Measurements from ENCODE around the gene MAPK8.
A peak's percentile ranks its signal among the peaks of the same experiment; 100 is the strongest.

MAPK8 gene

DNA sequence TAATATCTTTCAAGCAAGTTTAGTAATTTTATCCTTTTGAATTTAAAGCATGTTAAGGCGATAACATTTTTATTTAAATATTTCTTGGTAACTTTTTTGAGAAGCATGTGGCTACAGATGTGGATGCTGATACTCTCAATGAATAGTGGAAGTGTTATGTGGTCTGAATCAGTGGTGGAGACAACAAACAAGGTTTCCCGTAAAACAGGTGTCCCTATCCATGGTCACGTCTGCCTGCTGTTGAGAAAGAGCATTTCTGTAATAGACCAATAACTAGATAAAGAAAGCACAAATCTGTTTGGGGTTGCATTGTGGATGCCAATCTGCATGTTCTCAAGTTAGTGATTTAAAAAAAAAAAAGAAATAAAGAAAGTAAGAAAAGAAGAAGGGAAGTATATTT lies 13.9 kb upstream of the MAPK8 start:
- DNase-seq (ENCODE audit: low read depth in 2 of 2) = no peak

DNA sequence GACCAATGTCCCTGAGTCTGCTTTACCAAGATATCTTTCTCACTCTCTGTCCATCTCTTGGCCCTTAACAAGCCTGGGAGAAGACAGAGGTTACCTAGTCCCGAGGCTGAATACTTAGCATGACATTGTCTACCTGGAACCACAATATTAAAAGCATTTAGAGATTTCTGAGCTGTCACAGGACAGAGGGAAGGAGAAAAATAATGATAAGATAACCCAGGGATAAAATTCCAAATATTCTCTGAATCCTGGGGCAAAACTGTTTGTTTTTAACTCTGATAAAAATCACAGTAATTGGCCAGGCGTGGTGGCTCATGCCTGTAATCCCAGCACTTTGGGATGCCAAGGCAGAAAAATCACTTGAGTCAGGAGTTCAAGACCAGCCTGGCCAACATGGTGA lies 12.0 kb upstream of the MAPK8 start:
- no peak for DNase-seq (ENCODE audit: low read depth in 2 of 2)

DNA sequence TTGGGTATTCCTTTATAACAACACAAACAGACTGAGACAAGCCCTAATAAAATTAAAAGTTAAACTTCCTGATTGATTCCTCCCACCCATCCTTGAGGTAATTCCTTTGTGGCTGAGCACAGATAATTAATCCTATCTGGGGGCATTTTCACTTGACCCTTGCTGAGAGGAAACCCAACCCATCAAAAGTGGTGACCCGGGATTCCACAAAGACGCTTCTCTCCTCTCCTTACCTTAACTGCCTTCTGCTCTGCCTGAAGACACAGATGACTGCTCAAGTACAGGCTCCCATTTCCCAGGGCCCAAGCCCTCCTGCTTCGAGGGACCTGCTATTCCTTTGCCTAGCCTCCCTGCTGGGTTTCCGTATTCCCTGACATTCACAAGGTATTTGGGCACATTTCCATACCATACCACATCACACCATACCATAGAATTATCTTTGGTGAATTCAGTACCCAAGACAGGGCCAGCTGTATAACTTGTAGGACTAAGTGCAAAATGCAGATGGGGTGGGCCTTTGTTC lies 9.8 kb upstream of the MAPK8 start:
- no peak for DNase-seq (ENCODE audit: low read depth in 2 of 2)

DNA sequence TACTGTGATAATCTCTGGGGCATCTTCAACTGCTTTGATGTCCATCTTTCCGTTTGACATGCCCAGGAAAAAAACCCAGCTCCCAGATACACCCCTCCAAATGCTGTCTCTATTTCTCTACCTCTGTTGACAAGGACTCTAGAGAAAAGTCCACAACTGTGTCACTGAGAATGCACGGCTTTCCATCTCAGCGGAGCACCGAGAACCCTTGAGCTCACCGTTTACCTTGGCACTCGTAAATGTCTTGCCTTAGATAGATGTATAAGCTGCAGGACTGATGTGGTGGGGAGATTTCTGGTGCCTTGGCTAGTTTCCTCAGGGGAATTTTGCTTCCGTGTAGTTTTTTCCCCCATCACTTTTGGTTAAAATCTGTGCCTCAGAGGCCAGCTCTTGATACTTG lies 7.4 kb upstream of the MAPK8 start:
- DNase-seq (ENCODE audit: low read depth in 2 of 2) = no peak

DNA sequence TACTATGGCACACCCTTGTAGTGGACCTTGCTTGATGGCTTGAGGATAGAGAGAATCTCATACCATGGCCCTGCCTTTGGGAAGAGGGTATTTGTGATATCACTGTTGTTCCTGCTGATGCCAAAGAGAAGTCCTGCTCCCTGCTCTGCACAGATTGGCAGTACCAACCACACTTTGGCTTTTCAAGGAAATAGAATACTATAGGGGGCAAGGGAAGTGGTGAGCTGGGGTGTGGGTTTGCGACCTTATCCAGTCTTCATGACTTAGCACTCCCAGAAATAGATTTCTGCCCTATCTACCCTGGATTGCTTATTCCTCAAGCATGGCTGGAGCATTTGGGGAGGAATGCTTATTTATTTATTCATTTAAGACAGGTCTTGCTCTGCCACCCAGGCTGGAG lies 6.8 kb upstream of the MAPK8 start:
- DNase-seq (ENCODE audit: low read depth in 2 of 2) = no peak

DNA sequence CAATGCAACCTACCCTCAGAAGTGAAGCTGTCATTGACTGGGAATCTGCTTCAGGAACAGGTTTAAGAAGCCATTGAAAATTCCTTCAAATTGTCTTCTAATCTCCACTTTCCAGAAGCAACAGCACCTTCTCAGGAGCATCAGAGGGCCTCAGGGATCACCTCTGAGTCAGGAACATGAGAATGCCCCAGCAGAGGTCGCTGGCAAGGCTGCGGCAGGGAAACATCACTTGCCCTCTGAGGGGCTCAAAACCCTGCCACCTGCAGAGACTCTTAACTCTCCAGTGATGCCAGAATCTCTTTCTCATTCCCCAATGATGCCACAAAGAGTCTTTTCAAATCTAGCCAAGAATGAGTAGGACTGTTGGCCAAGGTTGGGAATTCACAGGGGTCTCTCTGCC lies 5.9 kb upstream of the MAPK8 start:
- DNase-seq (ENCODE audit: low read depth in 2 of 2) = no peak

DNA sequence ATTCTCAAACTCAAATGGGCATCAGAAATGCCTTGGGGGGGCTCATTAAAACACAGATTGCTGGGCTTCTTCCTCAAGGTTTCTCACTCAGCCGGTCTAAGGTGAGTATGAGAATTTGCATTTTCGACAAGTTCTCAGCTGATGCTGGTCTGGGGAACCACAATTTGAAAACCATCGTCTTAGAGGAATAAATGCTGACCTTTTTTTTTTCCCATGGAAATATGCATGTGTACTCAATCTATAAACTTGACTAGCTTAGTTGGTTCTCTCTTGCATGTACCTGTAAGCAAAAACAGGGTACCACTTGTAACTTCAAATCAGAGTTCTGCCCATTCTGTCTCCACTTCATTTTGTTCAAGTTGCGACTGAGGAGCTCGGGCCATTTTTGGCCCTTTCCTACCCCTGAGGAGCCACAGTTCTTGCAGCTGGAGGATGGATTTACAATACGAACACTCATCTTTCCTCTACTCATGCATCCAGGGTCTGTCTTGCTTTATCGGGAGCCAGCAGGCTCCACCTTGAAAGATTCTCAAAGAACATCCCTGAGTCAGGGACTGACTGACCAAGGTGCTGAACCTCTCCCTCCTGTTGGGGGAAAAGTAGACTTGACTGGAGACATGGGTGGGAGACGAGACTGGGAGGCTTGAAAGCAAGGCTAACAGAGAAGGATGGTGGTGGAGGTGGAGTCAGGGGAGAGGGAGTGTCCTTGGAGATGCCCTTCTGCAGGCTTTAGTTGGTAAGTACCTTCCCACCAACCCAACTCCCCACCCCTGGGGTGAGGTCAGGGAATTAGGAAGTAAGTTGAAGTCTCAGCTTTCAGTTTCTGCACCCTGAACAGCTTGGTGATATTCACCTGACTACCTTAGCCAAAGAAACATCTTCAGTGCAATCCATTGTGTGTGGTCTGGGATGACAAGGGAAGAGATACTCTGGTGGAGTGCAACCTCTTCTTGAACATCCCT lies 3.7 kb upstream of the MAPK8 start:
- no peak for DNase-seq (ENCODE audit: low read depth in 2 of 2)

DNA sequence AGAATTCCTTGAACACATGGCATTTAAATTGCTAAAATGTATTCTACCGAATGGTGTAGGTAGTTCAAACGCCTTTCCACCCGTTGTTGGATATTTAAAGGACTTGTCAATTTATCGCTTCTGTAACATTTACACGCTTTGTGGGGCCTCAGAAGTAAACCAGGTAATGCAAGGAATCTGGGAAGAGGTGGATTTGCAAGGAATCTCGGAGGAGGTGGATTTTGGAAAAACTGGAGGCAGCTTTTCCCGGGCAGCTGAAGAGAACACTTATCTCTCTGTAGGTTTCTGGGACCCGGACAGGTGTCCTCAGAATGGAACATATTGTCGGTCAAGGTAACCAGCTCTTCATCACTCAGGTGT lies 592 bp upstream of the MAPK8 start:
- no peak for DNase-seq (ENCODE audit: low read depth in 2 of 2)

DNA sequence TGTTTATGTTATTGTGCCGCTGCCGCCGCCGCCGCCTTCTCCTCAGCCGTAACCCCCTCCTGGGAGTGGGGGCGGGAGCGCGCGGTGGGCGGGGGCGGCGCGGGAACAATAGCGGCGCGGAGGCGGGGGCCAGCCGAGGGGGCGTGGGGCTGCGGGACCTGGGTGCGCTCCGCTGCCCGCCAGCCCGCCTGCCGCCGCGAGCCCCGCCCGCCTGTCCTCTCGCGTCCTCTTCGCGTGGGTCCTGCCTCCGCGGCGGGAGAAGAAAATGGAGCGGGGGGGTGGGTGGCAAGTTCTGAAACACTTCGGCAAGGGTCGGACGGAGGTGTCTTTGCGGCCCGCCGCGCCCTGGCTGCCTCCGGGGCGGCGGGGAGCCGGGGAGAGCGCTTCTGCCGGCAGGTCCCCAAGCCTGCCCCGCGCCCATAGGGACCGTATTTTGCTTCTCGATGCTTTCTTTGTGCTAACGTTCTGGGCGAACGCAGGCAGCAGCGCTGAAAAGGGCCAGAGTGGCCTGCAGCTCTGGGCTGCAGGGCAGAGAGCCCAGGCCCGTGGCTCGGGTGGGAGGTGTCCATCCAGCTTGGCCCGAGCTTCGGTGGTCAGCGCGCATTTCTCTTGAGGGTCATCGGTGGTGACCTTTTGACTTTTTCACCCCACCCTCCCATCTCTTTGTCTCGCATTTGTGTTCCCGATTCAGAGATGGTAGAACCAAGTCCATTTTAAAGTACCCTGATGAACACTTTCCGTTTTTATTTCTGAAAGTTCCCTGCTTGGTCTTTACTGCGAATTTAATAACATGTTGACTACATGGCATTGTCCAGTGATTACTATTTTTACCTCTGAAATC lies 613 bp downstream of the MAPK8 start:
- DNase-seq (ENCODE audit: low read depth in 2 of 2) = peak; percentile 41 to 52

DNA sequence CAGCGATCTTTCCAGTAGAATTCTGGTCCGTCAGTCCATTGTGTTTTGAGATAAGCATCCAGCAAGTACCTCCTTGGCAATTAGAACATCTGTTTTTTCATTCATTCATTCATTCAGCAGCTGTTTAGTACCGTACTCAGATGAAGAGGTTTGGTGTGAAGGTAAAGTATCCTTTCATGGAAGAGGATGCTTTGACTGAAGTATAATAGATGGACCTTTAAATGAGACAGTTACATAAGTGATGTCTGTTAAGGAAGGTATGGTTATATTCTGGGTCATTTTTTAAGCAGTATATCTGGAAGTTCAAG lies 1.2 kb downstream of the MAPK8 start:
- DNase-seq (ENCODE audit: low read depth in 2 of 2) = no peak

DNA sequence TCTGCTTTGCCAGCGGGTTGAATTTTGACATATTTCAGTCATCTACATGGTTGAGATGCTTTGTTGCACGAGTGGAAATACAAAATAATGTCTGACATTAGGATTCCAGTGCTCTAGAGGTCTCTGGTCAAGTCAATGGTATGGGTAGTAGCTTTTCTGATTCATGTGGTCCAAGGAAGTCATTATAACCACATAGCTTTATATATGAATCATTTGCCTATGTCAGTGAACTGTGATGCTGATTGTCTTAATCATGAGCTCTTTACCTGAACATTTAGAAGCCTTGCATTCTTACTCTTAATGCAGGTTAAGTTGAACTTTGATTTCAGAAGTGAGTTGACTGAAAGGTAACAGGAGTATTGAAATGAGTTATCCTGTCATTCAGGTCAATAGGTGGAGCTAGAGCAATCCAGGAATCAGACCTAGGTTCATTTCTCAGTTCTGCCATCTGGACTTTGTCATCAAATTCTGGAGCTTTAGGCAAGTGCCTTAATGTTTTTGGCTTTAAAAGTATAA lies 3.3 kb downstream of the MAPK8 start:
- no peak for DNase-seq (ENCODE audit: low read depth in 2 of 2)

DNA sequence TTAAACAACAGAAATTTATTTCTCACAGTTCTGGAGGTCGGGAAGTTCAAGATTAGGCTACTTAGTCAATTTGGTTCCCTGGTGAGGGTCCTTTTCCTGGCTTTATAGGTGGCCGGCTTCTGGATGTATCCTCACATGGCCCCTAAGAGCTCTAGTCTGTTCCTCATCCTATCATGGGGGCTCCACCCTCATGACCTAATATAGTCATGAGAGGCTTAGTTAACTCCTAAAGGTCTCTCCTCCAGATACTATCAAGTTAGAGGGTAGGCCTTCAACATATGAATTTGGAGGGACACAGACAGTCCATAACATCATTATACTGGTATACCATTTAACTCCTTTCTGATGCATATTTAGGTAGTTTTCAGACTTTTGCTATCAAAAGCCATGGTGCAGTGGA lies 7.6 kb downstream of the MAPK8 start:
- DNase-seq (ENCODE audit: low read depth in 2 of 2) = no peak

DNA sequence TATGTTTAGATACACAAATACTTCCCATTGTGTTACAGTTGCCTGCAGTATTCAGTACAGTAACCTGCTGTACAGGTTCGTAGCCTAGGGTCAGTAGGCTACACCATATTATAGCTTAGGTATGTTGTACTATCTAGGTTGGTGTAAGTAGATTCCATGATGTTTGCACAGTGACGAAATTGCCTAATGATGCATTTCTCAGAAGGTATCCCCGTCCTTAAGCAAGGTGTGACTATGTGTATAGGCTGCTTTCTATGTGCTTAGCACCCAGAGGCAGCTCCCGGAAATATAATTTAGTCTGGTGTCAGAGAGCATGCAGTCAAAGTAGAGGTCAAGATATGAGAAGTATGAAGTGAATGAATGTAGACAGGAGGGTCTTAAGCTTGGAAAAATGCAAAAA lies 9.8 kb downstream of the MAPK8 start:
- no peak for DNase-seq (ENCODE audit: low read depth in 2 of 2)

DNA sequence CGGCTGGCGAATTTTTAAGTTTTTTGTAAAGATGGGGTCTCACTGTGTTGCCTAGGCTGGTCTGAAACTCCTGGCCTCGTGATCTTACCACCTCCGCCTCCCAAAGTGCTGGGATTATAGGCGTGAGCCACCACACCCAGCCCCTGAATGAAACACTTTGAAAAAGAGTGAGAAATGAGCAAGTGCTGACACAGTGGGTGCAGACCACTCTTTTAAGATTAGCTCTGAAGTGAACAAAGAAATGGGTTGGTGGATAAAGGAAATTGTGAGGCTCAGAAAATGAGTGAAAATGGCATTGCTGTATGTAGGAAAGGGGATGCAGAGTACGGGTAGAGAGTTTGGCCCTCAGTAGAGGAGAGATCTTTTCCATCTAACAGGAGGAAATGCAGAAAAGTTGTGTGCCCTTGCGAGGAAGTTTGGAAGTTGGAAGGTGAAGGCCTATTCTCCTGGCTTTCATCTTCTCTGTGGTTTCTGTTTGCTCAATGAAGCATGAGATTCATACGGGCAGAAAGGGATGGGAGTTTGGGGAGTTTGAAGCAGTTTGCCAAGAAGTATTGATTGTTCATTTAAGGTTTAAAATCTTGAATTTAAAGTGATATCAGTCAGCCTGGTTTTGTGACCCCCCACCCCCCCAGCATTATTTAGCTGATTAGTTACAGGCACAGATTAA lies 11.0 kb downstream of the MAPK8 start:
- DNase-seq (ENCODE audit: low read depth in 2 of 2) = no peak

DNA sequence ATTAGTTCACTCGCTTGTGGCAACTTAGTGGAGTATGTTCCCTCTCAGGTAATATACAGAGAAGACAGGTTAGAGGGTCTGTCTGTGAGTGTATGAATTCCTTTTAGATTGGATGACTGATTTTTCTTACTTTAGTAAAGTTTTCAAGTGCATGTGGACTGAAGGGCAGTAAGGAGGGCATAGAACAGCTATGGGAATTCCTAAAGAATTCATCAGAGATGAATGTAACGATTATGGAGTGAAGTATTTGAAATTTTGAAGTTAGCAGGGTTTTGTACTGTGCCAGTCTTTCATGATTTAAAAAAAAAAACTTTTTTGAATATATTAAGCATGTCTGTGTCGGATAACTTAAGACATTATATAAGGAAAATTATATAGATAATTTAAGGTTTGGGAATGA lies 15.5 kb downstream of the MAPK8 start:
- no peak for DNase-seq (ENCODE audit: low read depth in 2 of 2)

DNA sequence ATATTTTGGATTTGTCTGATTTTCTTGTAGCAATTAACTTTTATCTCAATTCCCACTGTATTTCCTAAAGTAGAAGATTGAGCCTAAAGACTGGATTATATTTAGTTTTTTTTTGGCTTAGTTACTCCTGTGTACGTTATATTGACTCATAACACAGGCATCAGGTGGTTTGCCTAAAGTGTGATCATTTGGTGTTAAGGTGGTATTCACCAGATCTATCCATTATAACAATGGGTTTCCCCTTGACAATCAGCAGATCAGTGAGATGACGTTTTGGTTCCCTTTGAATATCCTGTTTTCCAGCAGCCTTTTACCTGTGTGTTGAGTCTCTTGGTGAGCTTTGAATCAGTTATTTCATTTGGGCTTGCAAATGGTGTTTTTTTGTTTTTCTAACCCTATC lies 18.1 kb downstream of the MAPK8 start:
- no peak for DNase-seq (ENCODE audit: low read depth in 2 of 2)

DNA sequence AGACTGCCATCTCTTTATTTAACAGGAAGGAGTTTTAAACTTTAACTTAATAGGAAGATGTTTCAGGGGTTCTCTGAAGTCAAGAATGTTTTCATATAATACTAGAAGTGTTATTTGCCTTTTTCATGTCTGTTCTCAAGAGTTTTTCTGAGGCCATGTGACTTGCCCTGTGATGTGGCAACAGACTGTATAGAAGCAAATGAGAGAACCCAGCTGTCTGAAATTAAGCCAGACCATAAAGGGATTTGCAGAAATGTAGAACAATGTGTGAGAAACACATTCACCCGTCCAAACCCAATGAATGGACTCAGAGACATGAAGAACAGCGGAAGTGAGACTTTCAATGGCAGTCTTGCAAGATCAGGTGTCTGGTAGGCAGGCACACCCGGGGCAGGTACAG lies 23.8 kb downstream of the MAPK8 start:
- no peak for DNase-seq (ENCODE audit: low read depth in 2 of 2)

DNA sequence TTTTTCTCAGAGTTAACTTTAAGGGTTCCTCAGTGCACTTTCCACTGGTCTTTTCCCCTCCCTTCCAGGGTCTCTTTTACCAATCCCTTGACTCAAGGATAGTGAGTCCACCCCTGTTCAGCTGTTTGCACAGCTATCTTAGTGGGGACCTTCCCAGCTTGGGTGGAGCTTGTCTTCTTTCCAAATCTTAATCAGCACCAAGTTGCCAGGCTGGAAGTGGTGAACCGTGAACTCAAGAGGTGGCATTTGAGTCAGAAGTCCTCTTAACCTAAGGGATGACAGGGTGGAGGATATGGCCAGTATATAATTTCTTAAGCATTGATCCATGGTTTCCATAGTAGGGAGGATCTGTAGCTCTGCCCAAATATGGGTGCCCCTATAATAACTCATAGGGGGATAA lies 25.0 kb downstream of the MAPK8 start:
- DNase-seq (ENCODE audit: low read depth in 2 of 2) = no peak

DNA sequence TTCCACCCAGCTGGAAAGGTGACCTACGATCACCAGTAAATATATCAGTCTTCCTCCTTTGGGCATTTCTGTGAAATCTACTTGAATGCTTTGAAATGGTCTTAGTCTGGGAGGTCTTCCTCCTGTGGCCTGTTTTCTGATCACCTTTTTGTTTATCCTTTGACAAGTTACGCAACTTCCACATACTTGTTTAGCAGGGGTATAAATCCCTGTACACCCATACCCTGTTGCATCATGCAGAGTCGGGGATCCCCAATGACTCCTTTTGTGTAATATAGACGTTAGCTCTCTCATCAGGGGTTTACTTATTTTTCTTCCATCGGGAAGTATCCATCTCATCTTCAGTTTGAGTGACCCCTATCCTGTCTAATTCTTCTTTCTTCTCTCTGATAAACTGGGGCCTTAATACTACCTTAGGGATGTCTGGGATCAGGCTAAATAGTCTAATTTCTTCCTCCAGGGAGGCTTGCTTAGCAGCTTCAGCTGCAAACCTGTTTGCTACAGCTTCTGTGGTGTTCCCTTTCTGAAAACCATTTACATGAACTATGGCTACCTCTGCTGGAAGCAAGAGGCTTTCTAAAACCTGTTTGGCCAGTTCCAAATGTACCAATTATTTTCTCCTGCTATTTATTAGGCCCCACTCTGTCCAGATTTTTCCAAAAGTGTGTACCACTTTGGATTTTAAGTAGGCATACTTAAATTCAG lies 25.8 kb downstream of the MAPK8 start:
- DNase-seq (ENCODE audit: low read depth in 2 of 2) = no peak

DNA sequence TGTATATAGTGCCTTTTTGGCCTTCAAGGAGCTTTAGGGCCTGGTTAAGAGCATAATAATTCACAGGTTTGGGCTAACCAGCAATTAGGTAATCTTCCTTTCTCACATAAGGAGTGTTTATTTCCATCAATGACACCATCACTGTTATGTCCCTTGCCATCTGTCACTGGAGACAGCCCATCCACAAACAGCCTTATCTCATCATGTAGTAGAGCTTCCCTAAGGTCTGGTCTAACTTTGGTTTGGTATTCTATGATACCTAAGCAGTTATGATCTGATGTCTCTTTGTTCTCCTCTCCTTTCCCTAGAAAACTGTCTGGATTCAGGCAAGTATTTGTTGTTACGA lies 26.4 kb downstream of the MAPK8 start:
- DNase-seq (ENCODE audit: low read depth in 2 of 2) = no peak

DNA sequence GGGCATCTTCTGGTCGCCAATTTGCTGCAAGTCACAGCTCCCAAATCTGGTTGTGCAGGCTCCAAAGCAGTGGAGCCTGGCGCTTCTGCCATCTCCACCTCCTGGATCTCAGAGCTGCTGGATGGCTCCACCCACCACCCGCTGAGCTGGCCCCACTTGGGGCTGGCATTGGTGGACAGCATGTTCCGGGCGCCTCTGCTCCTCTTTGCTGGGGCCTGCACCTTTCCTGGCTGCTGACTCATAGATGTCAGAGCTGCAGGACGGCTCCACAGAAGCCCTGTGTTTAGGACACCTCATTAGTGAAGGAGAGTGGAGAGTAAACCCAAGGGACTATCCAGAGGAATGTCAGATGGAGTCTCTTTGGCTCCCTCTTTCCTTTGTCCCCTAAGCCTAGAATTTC lies 27.4 kb downstream of the MAPK8 start:
- no peak for DNase-seq (ENCODE audit: low read depth in 2 of 2)

DNA sequence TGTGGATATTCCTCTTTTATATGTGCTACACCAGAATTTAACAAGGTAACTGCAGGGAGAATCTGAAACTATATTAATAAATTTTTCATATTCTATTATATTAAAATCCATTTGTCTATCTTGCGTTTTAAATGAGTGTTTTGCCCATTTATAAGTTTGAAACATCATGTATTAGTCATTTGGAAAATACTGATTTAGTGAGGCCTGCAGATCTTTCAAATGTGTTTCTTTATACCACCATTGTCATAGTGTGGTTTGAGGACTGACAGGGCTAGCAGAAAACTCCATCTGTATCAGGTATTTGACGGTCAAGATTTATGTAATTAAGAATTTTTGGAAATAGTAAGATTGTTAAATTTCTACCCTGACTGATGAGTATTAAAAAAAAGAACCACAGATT lies 29.3 kb downstream of the MAPK8 start:
- no peak for DNase-seq (ENCODE audit: low read depth in 2 of 2)
